GM19099 (cell line): ENCODE measurements around the gene MAMDC2.

ENCODE experiments used
- POLR2A ChIP-seq: IDR thresholded peaks from 3 replicates; pipeline ENCODE4 v1.6.1; 2011; ENCODE audit warnings: low read depth; ENCODE audit not compliant: insufficient read length; ENCODE audit errors: extremely low read depth

MAMDC2 gene

DNA sequence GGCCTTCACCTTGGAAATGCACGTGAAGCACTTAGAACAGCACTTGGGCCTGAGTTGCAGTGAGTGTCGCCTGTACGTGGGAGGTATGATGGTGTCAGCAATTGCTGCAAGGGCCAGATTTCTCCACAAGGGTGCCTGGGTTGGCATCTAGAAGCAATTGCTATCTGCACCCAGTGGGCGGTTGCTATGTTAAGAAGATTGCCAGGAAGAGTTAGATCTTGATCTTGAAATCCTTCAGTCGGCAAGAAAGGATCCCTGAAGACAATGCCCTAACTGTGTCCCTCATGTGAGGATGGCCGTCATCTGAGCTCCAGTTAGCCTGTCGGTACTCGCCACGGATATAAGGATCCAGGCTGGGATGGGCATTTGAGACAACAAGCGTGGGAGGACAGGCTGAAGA, 62.9 kb downstream of the MAMDC2 start:
- no peak for TF ChIP-seq POLR2A

GRCh38 chr9:70107558-70107957, 63.9 kb downstream of the MAMDC2 start:
- no peak for TF ChIP-seq POLR2A

DNA sequence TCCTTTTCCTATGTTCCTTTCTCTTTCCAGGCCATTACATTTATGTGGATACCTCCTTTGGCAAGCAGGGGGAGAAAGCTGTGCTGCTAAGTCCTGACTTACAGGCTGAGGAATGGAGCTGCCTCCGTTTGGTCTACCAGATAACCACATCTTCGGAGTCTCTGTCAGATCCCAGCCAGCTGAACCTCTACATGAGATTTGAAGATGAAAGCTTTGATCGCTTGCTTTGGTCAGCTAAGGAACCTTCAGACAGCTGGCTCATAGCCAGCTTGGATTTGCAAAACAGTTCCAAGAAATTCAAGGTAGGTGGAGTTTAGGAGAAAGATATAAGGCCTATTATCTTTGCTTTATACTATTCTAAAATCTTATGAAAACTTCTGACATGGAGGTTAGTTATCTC, 64.5 kb downstream of the MAMDC2 start:
- TF ChIP-seq POLR2A: no peak

GRCh38 chr9:70110194-70111041, 66.8 kb downstream of the MAMDC2 start:
- no peak for TF ChIP-seq POLR2A

- TF ChIP-seq POLR2A: no peak
These were observed 67.5 kb downstream of the MAMDC2 start for GRCh38 chr9:70111042-70111602.

GRCh38 chr9:70111641-70112236, 68.1 kb downstream of the MAMDC2 start:
- TF ChIP-seq POLR2A: no peak

DNA sequence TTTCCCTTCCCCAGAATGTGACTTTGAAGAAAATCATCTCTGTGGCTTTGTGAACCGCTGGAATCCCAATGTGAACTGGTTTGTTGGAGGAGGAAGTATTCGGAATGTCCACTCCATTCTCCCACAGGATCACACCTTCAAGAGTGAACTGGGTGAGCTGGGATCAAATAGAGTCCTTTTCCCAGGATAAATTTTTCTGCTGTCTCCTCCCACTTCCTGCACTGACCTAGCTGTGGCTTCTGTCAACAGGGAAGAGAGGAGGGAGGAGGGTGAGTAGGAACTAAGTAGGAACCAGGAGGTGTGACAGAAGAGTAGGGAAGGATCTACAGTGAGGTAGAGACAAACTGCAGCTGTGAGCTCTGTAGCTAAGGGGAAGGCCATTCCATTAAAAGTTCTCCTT, 69.3 kb downstream of the MAMDC2 start:
- TF ChIP-seq POLR2A: no peak

DNA sequence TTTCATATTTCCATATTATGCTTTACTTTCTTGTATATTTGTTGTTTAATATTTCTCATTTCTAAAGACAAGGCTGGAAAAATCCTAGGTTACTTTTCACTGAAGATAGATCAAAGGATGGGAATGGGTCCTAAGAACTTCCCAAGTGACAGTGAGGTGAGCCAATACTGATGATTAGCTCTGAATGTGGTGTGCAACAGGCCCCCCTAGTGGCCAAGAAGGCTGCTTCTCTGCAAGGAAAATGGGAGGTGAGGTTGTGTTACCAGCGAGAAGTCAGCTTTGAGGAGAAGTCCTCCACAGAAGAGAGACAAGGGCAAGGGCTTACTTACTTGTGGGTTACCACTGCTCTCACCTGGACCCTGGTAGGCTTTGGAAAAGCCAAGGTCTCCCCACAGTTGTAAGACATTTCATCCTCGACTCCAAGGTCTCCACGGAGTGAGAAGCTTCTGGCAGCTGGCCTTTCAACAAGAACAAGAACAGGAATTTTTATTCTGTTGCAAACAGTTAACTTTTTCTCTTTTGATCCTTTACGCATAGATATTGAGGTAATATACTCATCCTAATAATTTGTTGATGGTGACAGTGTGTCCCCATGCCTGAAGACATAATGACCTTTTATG, 69.9 kb downstream of the MAMDC2 start:
- no peak for TF ChIP-seq POLR2A

GRCh38 chr9:70114898-70115297, 71.2 kb downstream of the MAMDC2 start:
- TF ChIP-seq POLR2A: no peak

GRCh38 chr9:70117835-70118319, 74.2 kb downstream of the MAMDC2 start:
- no peak for TF ChIP-seq POLR2A

GRCh38 chr9:70119786-70120185, 76.1 kb downstream of the MAMDC2 start:
- no peak for TF ChIP-seq POLR2A

DNA sequence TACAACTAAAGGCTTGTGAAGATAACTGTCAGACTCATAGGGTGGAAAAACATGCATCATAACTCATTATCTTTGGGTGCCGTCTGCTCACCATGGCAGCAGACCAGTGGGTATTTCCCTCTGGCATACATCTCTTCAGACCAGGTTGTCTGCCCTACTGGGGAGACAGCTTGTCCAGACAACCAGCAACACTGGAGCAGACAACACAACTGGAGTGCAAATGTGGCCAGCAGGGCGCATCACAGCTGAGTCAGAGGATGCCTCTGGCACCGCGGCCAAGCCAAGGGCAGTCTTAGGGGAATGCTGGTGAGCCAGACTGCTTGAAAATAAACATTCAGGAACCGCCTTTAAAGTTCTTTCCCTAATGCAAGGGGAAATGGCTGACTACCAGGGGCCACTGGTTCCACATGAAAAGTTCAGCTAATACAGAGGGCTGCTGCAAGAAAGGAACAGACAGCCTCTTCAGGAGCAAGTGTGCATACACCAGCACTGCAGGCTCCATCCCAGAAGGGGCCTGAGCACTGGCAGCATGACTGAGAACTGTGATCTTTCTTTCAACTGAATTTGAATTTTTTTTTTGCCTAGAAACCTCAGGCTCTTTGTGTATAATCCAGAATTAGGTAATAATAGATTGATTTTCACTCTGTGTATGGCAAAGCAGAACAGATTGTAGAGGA, 77.3 kb downstream of the MAMDC2 start:
- TF ChIP-seq POLR2A: no peak

GRCh38 chr9:70121818-70122436, 78.3 kb downstream of the MAMDC2 start:
- no peak for TF ChIP-seq POLR2A

DNA sequence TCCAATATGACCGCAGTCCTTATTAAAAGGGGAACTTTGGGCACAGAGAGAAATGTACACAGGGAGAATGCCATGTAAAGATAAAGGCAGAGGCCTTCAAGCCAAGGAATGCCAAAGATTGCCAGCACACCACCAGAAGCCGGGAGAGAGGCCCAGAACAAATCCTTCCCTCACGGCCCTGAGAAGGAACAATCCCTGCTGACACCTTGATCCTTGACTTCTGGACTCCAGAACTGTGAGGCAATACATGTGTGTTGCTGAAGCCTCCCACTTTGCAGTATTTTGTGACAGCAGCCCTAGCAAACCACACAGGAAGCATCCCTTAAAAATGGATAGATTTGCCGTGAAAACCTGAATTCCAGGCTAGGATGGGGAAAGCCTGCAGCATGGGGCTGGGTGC, 80.0 kb downstream of the MAMDC2 start:
- no peak for TF ChIP-seq POLR2A
